SK-N-SH (cell line): ENCODE results near the gene MCC. TPM values are rescaled to one million over a fixed set of nuclear protein-coding genes. Genes with fewer than 3 reads are reported as not detected.

Experiments
- CTCF ChIA-PET: fragments of 300-600, 350-600 bp; formaldehyde crosslinking; extraction: SDS; loops from one replicate; lab custom pipeline; 2021; lab: Yijun Ruan, JAX
- POLR2A ChIA-PET: fragments of 350-600 bp; sonication (Branson Sonifier 250); formaldehyde crosslinking; extraction: SDS; loops from one replicate; lab custom pipeline; 2020; ENCODE audit warnings: antibody characterized with exemption, inconsistent platforms; lab: Yijun Ruan, JAX
- DNase-seq: peaks from one replicate; pipeline ENCODE4 v3.0.0; 2012
- H2AFZ ChIP-seq: fragments of 200-600 bp; sonication (generic); 2 replicates; pipeline ENCODE4 v1.8.1; 2016; ENCODE audit warnings: antibody characterized with exemption, mild to moderate bottlenecking, low read depth
- H3F3A ChIP-seq: fragments of 200-600 bp; sonication (generic); replicated peaks from 2 replicates; pipeline ENCODE3; 2016; ENCODE audit warnings: antibody characterized with exemption, mild to moderate bottlenecking; ENCODE audit not compliant: insufficient read depth
- H3K27ac ChIP-seq, 2 experiments: fragments of 200-500 bp in 1 of 2; fragments of 200-600 bp in 1 of 2; sonication (Bioruptor generic) in 1 of 2; sonication (generic), shearing (Covaris generic) in 1 of 2; 2 replicates each; pipeline versions ENCODE4 v1.5.1 to v1.6.1; 2014 to 2016; ENCODE audit warnings: low read depth in 2 of 2, inconsistent platforms in 1 of 2, low read length in 1 of 2, mild to moderate bottlenecking in 1 of 2, mixed read lengths in 1 of 2
- H3K27me3 ChIP-seq: fragments of 200-600 bp; sonication (generic), shearing (Covaris generic); 2 replicates; pipeline ENCODE4 v1.6.1; 2016; ENCODE audit warnings: mixed run types; ENCODE audit not compliant: insufficient read depth
- H3K36me3 ChIP-seq, 2 experiments: fragments of 200-500 bp in 1 of 2; fragments of 200-600 bp in 1 of 2; sonication (Bioruptor generic) in 1 of 2; sonication (generic) in 1 of 2; replicated peaks in 1 of 2; 2 replicates each; pipeline versions ENCODE3 to v1.5.1; 2014 to 2016; ENCODE audit warnings: low read length in 1 of 2, mild to moderate bottlenecking in 1 of 2; ENCODE audit not compliant: insufficient read depth in 2 of 2, control insufficient read depth in 1 of 2
- H3K4me1 ChIP-seq, 2 experiments: fragments of 200-500 bp in 1 of 2; fragments of 200-600 bp in 1 of 2; sonication (Bioruptor generic) in 1 of 2; sonication (generic), shearing (Covaris generic) in 1 of 2; 2 replicates each; pipeline versions ENCODE4 v1.5.1 to v1.6.1; 2014 to 2016; ENCODE audit warnings: low read depth in 1 of 2, low read length in 1 of 2, mixed run types in 1 of 2; ENCODE audit not compliant: insufficient read depth in 2 of 2, control insufficient read depth in 1 of 2
- H3K4me2 ChIP-seq: fragments of 200-600 bp; sonication (generic), shearing (Covaris generic); 2 replicates; pipeline ENCODE4 v1.6.1; 2017; ENCODE audit warnings: mixed run types
- H3K4me3 ChIP-seq, 2 experiments: fragments of 200-500 bp in 1 of 2; fragments of 200-600 bp in 1 of 2; sonication (Bioruptor generic) in 1 of 2; sonication (generic), shearing (Covaris generic) in 1 of 2; 2 replicates each; pipeline versions ENCODE4 v1.5.1 to v1.8.1; 2014 to 2016; ENCODE audit warnings: low read depth in 2 of 2, inconsistent platforms in 1 of 2, low read length in 1 of 2, mild to moderate bottlenecking in 1 of 2, mixed read lengths in 1 of 2, moderate library complexity in 1 of 2
- H3K79me2 ChIP-seq: fragments of 200-600 bp; sonication (generic); 2 replicates; pipeline ENCODE4 v1.8.1; 2017; ENCODE audit warnings: mild to moderate bottlenecking; ENCODE audit not compliant: insufficient read depth
- H3K9ac ChIP-seq: fragments of 200-600 bp; sonication (generic); 2 replicates; pipeline ENCODE4 v1.6.1; 2017; ENCODE audit warnings: mixed run types
- H3K9me2 ChIP-seq: fragments of 200-600 bp; sonication (generic); 2 replicates; pipeline ENCODE4 v1.6.1; 2017; ENCODE audit warnings: mixed run types
- H3K9me3 ChIP-seq: fragments of 200-600 bp; sonication (generic); 2 replicates; pipeline ENCODE4 v1.6.1; 2017; ENCODE audit warnings: mixed run types, mild to moderate bottlenecking, moderate library complexity
- H4K20me1 ChIP-seq: fragments of 200-600 bp; sonication (generic); 2 replicates; pipeline ENCODE4 v1.6.1; 2017; ENCODE audit warnings: mild to moderate bottlenecking, mixed run types; ENCODE audit not compliant: insufficient read depth
- EP300 ChIP-seq, 2 experiments: IDR thresholded peaks; 2 replicates each; pipeline versions ENCODE4 v1.4.0 to v1.6.1; 2012; ENCODE audit warnings: borderline replicate concordance in 1 of 2, low read depth in 1 of 2, low read length in 1 of 2
- FOSL2 ChIP-seq: IDR thresholded peaks from 2 replicates; pipeline ENCODE4 v1.4.0; 2012; ENCODE audit warnings: low read depth, mild to moderate bottlenecking, moderate library complexity, borderline replicate concordance
- GABPA ChIP-seq: IDR thresholded peaks from 2 replicates; pipeline ENCODE4 v1.4.0; 2012; ENCODE audit warnings: low read depth, mild to moderate bottlenecking
- GATA2 ChIP-seq: sonication (generic); formaldehyde crosslinking; IDR thresholded peaks from 2 replicates; pipeline ENCODE4 v1.5.0; 2020; ENCODE audit warnings: mild to moderate bottlenecking, missing genetic modification reagents
- JUND ChIP-seq: IDR thresholded peaks from 2 replicates; pipeline ENCODE4 v1.4.0; 2012
- POLR2AphosphoS5 ChIP-seq: IDR thresholded peaks from 2 replicates; pipeline ENCODE4 v1.6.1; 2012; ENCODE audit warnings: low read depth, low read length
- RAD21 ChIP-seq: IDR thresholded peaks from 2 replicates; pipeline ENCODE4 v1.6.1; 2012; ENCODE audit warnings: mild to moderate bottlenecking, low read length
- YY1 ChIP-seq: IDR thresholded peaks from 2 replicates; pipeline ENCODE4 v1.4.0; 2012; ENCODE audit warnings: low read depth, mild to moderate bottlenecking
- WGBS: methylation state at CpG from one replicate; pipeline ENCODE4 v1.1.6; 2017; ENCODE audit warnings: low lambda C conversion rate; 5-methylcytosine and 5-hydroxymethylcytosine counted together
- polyA plus RNA-seq, 3 experiments: library from polyadenylated mRNA; depleted of rRNA; stranded (reverse); fragments of >200 nt; gene quantifications; 2 replicates each; pipeline ENCODE4 v1.2.3, GENCODE V29; 2012
- TF ChIP-seq, protein P1 (sequence below): IDR thresholded peaks from 2 replicates; pipeline ENCODE4 v1.4.0; 2012; ENCODE audit warnings: low read depth
- TF ChIP-seq, protein P2 (sequence below): IDR thresholded peaks from 2 replicates; pipeline ENCODE4; 2012
- TF ChIP-seq, protein P3 (sequence below): fragments of 200-600 bp; sonication (generic); IDR thresholded peaks from 2 replicates; pipeline ENCODE4 v1.6.1; 2017; ENCODE audit warnings: antibody characterized with exemption, mild to moderate bottlenecking, moderate library complexity
- TF ChIP-seq, protein P4 (sequence below): IDR thresholded peaks from 2 replicates; pipeline ENCODE4 v1.4.0; 2012; ENCODE audit warnings: low read depth, borderline replicate concordance

MCC gene
- polyA plus RNA-seq, 1 of the 3 experiments (the other 2 are of a cell fraction) = 3.6 TPM

DNA sequence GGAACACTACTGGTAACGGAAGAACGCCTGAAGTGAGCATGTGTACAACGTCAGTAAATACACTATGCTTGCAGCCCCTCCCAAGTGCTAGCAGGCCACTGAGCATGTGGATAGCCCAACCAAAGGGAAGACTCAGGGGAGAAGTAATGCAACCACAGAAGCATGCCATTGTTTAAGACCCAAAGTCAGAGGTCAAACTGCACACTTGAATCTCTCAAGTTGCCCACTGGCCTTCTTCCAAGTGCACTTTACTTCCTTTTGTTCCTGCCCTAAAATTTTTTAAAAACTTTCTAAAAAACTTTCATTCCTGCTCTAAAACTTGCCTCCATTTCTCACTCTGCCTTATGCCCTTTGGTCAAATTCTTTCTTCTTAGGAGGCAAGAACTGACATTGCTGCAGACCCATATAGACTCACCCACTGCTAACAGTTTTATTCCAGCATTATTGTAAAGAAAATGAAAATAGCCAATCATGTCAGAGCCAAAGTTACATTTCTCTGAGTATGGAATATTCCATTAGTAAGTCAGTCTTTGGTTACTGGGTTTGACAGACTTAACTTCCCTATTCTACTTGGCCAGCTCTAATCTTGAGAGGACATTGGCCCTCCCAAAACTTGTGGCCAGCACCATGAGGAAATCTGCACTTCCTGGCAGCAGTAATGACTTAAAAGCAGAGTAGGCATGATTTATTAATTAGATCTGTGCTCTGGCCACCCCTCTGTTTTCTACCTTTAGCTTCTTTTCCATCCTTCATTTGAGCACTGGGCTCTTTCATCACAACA is 130.4 kb downstream of the MCC start:
- Histone ChIP-seq H4K20me1 (no peaks in the 10 kb centered on the region), H3K4me3 (no peak overlapping the region), H2AFZ (no peak overlapping the region), H3K4me2 (no peak overlapping the region), H3K9me2 (no peaks in the 10 kb centered on the region), H3K36me3 (no peaks in the 10 kb centered on the region), H3K27me3 (no peaks in the 10 kb centered on the region), H3K9ac (no peak overlapping the region), H3K27ac (peak overlapping the region in 1 of 2 experiments; percentile 60; a peak in 2 of 4 replicates), H3K4me1 (peaks cover 0 to 17% of the 10 kb centered on the region in 2 experiments; a peak in 2 of 4 replicates), H3K79me2 (no peaks in the 10 kb centered on the region), H3F3A (no peaks in the 10 kb centered on the region), H3K9me3 (no peaks in the 10 kb centered on the region)
- ChIA-PET POLR2A (no interaction called here), CTCF (interaction anchor here (1.0 to 1.5 kb wide), 3 partner anchors 14 to 21 kb away, joined by 3 to 7 read pairs (median 5); no protein-coding TSS in a partner anchor)
- no peak for DNase-seq
- no peak for TF ChIP-seq RAD21
- TF ChIP-seq GATA2 (CRISPR knock-in tag) = no peak
- TF ChIP-seq FOSL2 = no peak
- TF ChIP-seq, protein P1, sequence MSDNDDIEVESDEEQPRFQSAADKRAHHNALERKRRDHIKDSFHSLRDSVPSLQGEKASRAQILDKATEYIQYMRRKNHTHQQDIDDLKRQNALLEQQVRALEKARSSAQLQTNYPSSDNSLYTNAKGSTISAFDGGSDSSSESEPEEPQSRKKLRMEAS = no peak
- no peak for TF ChIP-seq YY1
- no peak for TF ChIP-seq GABPA
- TF ChIP-seq, protein P2, sequence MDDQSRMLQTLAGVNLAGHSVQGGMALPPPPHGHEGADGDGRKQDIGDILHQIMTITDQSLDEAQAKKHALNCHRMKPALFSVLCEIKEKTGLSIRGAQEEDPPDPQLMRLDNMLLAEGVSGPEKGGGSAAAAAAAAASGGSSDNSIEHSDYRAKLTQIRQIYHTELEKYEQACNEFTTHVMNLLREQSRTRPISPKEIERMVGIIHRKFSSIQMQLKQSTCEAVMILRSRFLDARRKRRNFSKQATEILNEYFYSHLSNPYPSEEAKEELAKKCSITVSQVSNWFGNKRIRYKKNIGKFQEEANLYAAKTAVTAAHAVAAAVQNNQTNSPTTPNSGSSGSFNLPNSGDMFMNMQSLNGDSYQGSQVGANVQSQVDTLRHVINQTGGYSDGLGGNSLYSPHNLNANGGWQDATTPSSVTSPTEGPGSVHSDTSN = no peak
- TF ChIP-seq, protein P3, sequence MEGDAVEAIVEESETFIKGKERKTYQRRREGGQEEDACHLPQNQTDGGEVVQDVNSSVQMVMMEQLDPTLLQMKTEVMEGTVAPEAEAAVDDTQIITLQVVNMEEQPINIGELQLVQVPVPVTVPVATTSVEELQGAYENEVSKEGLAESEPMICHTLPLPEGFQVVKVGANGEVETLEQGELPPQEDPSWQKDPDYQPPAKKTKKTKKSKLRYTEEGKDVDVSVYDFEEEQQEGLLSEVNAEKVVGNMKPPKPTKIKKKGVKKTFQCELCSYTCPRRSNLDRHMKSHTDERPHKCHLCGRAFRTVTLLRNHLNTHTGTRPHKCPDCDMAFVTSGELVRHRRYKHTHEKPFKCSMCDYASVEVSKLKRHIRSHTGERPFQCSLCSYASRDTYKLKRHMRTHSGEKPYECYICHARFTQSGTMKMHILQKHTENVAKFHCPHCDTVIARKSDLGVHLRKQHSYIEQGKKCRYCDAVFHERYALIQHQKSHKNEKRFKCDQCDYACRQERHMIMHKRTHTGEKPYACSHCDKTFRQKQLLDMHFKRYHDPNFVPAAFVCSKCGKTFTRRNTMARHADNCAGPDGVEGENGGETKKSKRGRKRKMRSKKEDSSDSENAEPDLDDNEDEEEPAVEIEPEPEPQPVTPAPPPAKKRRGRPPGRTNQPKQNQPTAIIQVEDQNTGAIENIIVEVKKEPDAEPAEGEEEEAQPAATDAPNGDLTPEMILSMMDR = no peak
- TF ChIP-seq POLR2AphosphoS5 = no peak
- no peak for TF ChIP-seq EP300 (IDR thresholded peaks at IDR 0.05; ENCODE audit: borderline replicate concordance in 1 of 2, low read depth in 1 of 2, low read length in 1 of 2)
- TF ChIP-seq, protein P4, sequence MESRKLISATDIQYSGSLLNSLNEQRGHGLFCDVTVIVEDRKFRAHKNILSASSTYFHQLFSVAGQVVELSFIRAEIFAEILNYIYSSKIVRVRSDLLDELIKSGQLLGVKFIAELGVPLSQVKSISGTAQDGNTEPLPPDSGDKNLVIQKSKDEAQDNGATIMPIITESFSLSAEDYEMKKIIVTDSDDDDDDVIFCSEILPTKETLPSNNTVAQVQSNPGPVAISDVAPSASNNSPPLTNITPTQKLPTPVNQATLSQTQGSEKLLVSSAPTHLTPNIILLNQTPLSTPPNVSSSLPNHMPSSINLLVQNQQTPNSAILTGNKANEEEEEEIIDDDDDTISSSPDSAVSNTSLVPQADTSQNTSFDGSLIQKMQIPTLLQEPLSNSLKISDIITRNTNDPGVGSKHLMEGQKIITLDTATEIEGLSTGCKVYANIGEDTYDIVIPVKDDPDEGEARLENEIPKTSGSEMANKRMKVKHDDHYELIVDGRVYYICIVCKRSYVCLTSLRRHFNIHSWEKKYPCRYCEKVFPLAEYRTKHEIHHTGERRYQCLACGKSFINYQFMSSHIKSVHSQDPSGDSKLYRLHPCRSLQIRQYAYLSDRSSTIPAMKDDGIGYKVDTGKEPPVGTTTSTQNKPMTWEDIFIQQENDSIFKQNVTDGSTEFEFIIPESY = no peak
- no peak for TF ChIP-seq JUND
- WGBS = 65% methylated on average over 3 of the region's 3 CpGs
